GM18526 (cell line): ENCODE data around the gene PPP1R14C.

Experiments
- POLR2A ChIP-seq: IDR thresholded peaks from 3 replicates; pipeline ENCODE4 v1.6.1; 2011; ENCODE audit not compliant: insufficient read length; ENCODE audit errors: extremely low read depth

PPP1R14C gene

DNA sequence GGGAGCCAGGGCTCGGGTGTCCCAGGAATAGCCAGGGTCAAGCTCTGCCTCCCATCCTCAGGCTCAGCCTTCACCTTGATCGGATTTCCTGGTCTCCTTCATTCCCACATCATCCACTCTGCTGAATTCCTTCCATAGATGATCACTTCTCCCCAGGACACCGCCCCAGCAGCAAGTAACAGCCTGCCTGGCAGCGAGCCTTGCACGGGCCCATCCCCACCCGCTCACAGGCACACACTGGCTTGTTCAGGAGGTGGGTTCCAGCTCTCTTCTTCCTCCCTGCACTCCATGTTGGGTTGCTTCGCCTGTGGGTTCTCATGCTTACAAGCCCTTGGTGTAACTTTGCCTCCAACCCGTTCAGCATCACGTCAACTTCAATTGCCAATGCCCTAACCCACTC is 113.0 kb downstream of the PPP1R14C start:
- TF ChIP-seq POLR2A, result no peak

- TF ChIP-seq POLR2A, result no peak
Measured at GRCh38 chr6:150256618-150257272, 113.9 kb downstream of the PPP1R14C start.

- no peak for TF ChIP-seq POLR2A
Measured at GRCh38 chr6:150258381-150258780, 115.5 kb downstream of the PPP1R14C start.

DNA sequence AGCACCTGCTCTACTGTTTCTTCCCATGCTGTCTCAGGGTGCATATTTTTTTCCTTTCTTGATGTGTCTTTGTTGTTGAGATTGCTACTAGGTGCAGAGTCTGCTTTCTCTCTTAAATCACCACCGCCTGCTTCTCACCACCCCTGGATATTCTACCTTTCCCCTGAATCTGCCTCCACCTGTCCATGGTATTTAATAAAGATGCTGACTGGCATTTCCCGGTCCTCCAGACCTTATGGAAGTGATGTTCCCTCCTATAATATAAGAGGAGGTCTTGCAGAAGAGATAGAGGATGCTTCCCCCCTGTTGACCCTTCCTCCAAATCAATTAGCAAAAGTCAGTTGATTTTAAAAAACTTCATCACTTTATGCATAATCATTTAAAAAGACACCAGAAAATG is 118.1 kb downstream of the PPP1R14C start:
- TF ChIP-seq POLR2A, result no peak

DNA sequence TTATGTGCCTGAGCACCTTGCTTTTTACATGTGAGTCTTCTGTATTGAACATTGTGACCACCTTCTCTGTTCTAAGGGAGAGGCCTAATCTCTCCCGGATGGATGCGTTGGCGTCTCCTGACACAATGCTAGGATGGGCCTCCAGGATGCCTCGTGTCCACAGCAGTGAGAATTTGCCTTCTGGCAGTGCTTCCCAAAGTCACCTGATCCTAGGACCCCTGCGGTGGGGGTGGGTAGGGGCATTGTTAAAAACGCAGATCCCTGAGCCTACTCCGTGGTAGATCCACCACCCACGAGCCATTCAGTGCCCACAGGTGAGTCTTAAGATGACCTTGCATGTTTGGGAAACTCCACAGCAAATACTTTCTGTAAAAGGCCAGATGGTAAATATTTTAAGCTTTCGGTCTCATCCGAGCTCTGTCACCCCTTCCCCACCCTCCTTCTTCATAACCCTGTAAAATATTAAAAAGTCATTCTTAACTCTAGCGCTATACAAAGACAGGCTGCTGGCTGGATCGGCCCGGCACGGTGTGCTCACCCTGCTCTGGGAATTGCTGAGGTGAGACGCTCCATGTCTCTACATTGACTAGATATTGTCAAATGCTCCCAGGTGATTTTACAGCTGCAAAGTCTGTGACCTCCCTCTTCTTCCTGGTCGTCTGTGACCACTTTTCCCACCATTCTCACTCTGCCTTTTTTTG is 119.3 kb downstream of the PPP1R14C start:
- no peak for TF ChIP-seq POLR2A

DNA sequence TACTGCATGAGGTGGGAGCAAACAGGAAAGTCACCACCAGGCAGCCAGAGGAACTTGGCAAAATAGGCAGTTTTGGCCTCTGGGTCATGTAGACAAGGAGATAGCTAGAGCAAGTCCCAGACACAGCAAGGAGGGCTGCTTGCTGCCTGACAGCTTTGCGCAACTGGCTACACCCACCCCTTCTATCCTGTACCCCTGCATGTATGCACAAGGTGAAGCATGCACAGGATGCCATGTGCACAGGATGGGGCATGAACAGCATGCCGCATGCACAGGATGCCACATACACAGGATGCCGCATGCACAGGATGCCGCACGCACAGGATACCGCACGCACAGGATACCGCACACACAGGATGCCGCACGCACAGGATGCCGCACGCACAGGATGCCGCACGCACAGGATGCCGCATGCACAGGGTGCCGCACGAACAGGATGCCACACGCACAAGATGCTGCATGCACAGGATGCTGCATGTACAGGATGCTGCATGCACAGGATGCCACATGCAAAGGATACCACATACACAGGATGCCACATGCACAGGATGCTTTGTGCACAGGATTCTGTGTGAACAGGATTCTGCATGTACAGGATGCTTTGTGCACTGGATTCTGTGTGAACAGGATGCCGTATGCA is 121.0 kb downstream of the PPP1R14C start:
- no peak for TF ChIP-seq POLR2A

DNA sequence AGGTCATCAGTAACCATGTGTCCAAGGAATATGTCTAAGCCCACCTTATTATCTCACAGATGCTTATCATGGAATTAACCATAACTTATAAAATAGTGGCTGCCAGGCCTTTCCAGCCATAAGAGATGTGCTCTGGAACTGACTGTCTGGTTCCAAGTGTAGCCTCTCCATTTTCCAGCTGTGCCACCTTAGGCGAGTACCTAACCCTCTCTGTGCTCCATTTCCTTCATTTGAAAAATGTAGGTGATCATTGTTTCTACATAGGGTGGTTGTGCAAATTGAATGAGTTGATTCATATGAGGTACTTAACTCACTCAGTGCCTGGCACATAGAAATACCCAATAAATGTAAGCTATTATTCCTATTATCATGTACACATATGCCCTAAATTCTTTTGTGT is 123.5 kb downstream of the PPP1R14C start:
- TF ChIP-seq POLR2A, result no peak

DNA sequence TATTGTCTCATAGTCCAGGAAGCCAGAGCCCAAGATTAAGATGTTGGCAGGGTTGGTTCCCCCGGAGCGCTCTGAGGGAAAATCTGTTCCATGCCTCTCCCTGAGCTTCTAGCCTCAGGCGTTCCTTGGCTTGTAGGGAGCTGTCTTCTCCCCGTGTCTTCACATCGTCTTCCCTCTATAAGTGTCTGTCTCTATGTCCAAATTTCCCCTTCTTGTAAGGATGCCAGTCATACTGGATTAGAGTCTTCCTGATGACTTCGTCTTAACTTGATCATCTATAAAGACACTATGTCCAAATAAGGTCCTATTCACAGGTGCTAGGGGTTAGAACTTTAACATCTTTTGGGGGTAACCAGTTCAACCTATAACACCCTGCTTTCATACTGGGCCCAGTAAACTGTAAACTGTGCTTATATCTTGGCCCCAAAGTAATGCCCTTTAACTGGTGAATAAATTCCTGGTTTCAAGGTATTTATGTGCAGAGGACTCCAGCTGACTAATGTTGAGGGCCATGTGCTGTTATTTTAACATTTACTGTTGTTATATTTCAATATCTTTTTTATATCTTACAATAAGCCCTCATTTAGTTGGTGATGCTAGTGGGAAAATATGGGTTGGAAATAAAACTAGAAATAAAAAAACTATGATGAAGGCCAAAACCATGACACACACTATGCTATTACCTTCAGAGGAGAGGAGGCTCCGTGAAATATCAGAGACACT is 124.3 kb downstream of the PPP1R14C start:
- no peak for TF ChIP-seq POLR2A

- no peak for TF ChIP-seq POLR2A
Measured at GRCh38 chr6:150267686-150268561, 125.1 kb downstream of the PPP1R14C start.

GRCh38 chr6:150269130-150269856 is 126.4 kb downstream of the PPP1R14C start:
- TF ChIP-seq POLR2A, result no peak

GRCh38 chr6:150269857-150270223 is 127.0 kb downstream of the PPP1R14C start:
- TF ChIP-seq POLR2A, result no peak

DNA sequence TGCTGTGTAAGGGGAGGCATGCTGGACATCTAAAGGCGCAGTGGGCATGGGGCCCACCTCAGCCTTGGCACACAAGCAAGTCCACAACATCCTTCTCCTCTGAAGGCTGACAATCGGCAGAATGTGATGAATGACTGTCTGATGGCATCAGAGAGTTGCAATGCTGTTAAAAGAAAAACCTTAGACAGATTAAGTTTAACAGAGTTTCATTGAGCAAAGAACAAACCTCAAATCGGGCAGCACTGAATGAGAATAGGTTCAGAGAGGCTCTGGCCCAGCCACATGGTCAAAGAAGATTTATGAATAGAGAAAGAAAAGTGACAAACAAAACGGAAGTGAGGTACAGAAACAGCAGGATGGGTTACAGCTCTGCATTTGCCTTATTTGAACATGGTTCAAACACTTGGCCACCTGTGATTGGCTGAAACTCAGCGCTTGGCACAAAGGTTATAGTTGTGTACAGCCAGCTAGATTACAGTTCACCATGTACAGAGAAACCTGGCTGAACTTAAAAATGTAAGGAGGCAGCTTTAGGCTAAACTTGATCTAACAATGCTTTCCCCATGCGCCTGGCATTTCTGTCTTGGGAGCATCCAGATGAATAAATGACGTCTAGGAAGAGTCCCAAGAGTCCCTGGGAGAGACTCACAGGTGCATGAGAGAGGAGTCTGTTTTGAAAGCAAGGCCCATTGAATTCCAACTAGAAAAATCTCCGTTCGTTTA is 127.6 kb downstream of the PPP1R14C start:
- TF ChIP-seq POLR2A, result no peak

DNA sequence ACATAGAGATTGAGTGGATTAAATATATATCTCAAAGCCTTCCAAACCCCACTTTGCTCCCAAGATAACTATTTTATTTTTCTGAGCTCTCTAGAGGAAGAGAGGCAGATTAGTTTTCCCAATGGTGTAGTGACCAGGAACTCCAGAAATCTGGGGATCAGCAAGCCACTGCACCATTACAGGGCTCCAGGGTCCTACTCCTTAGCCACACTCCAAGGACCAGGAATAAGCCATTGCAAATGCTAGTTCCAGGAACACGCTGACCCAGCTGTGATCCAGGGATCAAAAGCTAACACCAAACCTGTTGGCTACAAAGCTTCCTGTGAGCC is 128.3 kb downstream of the PPP1R14C start:
- no peak for TF ChIP-seq POLR2A

GRCh38 chr6:150271501-150272263 is 128.8 kb downstream of the PPP1R14C start:
- TF ChIP-seq POLR2A, result no peak
